Ovary (tissue), 1 donor: ENCODE measurements around the gene BEAN1.

ENCODE experiments used
- EP300 ChIP-seq: sonication (generic); formaldehyde crosslinking; IDR thresholded peaks from one replicate; pipeline ENCODE4 v1.6.1; 2017; ENCODE audit warnings: antibody characterized with exemption
- POLR2A ChIP-seq: fragments of 450-650 bp; IDR thresholded peaks from one replicate; pipeline ENCODE4 v1.6.1; 2017; ENCODE audit warnings: antibody characterized with exemption, mild to moderate bottlenecking, moderate library complexity

DNA sequence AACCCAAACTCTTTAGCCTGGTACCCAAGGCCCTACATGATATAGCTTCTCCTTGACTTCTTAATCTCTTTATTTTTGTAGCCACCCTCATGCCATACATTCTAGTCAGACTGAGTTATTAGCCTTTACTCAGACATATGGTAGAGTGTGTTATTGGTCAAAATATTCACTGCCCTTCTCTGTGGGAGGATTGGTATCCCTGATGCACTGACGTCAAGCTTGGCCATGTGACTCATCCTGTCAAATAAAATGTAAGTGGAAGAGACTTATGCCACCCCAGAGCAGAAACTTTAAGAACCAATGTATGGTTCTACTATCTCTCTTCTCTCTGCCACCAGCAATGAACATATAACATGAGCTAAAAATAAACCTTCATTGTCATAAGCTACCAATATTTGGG lies 12.2 kb upstream of the BEAN1 start:
- TF ChIP-seq POLR2A (no peak), EP300 (no peak)
